BJ (cell line): ENCODE measurements around the gene KLHL2. TPM values are rescaled to one million over a fixed set of nuclear protein-coding genes. Genes with fewer than 3 reads are reported as not detected.
"Not testable (repeated sequence)": the region's sequence is repeated elsewhere in the genome, so short reads cannot be mapped to it uniquely, and the experiment has no call there.

ENCODE experiments used
- CTCF ChIA-PET: fragments of 350-600 bp; formaldehyde crosslinking; extraction: SDS; loops from one replicate; lab custom pipeline; 2021; ENCODE audit warnings: antibody characterized with exemption, inconsistent platforms; lab: Yijun Ruan, JAX
- POLR2A ChIA-PET: fragments of 300-600 bp; sonication (Branson Sonifier 250); formaldehyde crosslinking; extraction: SDS; loops from one replicate; lab custom pipeline; 2021; ENCODE audit warnings: antibody characterized with exemption; lab: Charles Lee
- DNase-seq: peaks from one replicate; pipeline ENCODE4 v3.0.0-alpha.2; 2011; ENCODE audit warnings: low read depth
- H3K27me3 ChIP-seq: 2 replicates; pipeline ENCODE4 v1.6.0; 2011; ENCODE audit warnings: low read length; ENCODE audit not compliant: control insufficient read depth, insufficient read depth
- H3K36me3 ChIP-seq: 2 replicates; pipeline ENCODE4 v1.5.1; 2011; ENCODE audit warnings: low read length; ENCODE audit not compliant: control insufficient read depth, insufficient read depth
- H3K4me3 ChIP-seq: 2 replicates; pipeline ENCODE4 v1.5.1; 2011; ENCODE audit warnings: low read depth, mild to moderate bottlenecking, control low read depth, low read length
- CTCF ChIP-seq: IDR thresholded peaks from 2 replicates; pipeline ENCODE4 v1.5.1; 2011; ENCODE audit warnings: low read depth, mild to moderate bottlenecking, control low read depth, inconsistent platforms, low read length, moderate library complexity; ENCODE audit not compliant: insufficient read depth
- polyA plus RNA-seq: library from polyadenylated mRNA; depleted of rRNA; stranded (reverse); fragments of >200 nt; gene quantifications from 2 replicates; pipeline ENCODE4 v1.2.3, GENCODE V29; 2011

The KLHL2 gene
- polyA plus RNA-seq, 1 experiment = 6.8 TPM

GRCh38 chr4:165331359-165331758 lies 124.0 kb downstream of the KLHL2 start:
- ChIA-PET POLR2A (no interaction called here), CTCF (interaction anchor here (0.9 kb wide), 1 partner anchor 48 kb away, joined by 4 read pairs; the partner anchor contains the start of gene CPE)
- Histone ChIP-seq H3K36me3 (no peaks in the 10 kb centered on the region), H3K27me3 (no peaks in the 10 kb centered on the region), H3K4me3 (no peak overlapping the region)
- DNase-seq = no peak
- no peak for TF ChIP-seq CTCF

- TF ChIP-seq CTCF = no peak
- Histone ChIP-seq H3K36me3 (no peaks in the 10 kb centered on the region; the same call in 1 of the 2 replicates), H3K27me3 (no peaks in the 10 kb centered on the region), H3K4me3 (no peak overlapping the region)
- no peak for DNase-seq
- ChIA-PET POLR2A (no interaction called here), CTCF (interaction anchor here (0.9 kb wide), 1 partner anchor 47 kb away, joined by 4 read pairs; the partner anchor contains the start of gene CPE)
These were observed 124.5 kb downstream of the KLHL2 start for GRCh38 chr4:165331823-165332222.

GRCh38 chr4:165332502-165332901 lies 125.1 kb downstream of the KLHL2 start:
- CTCF ChIA-PET = interaction anchor here (1.3 kb wide), 1 partner anchor 26 kb away, joined by 3 read pairs; no protein-coding TSS in a partner anchor
- POLR2A ChIA-PET = no interaction called here
- no peak overlapping the region for H3K4me3 ChIP-seq
- no peaks in the 10 kb centered on the region; the same call in 1 of the 2 replicates for H3K36me3 ChIP-seq
- no peak for DNase-seq
- no peaks in the 10 kb centered on the region for H3K27me3 ChIP-seq
- no peak for TF ChIP-seq CTCF

- DNase-seq = no peak
- POLR2A ChIA-PET = interaction anchor here (0.7 kb wide), 1 partner anchor 8 kb away, joined by 3 read pairs; the partner anchor contains the start of gene MSMO1
- no peak for TF ChIP-seq CTCF
- CTCF ChIA-PET = no interaction called here
- Histone ChIP-seq H3K27me3 (no peaks in the 10 kb centered on the region), H3K4me3 (no peak overlapping the region), H3K36me3 (no peaks in the 10 kb centered on the region; the same call in none of the 2 replicates)
These were observed 127.9 kb downstream of the KLHL2 start for GRCh38 chr4:165335163-165335703.

GRCh38 chr4:165336743-165337142 lies 129.4 kb downstream of the KLHL2 start:
- ChIA-PET POLR2A (no interaction called here), CTCF (no interaction called here)
- Histone ChIP-seq H3K4me3 (no peak overlapping the region), H3K36me3 (no peaks in the 10 kb centered on the region; the same call in none of the 2 replicates), H3K27me3 (no peaks in the 10 kb centered on the region)
- DNase-seq = no peak
- TF ChIP-seq CTCF = no peak

GRCh38 chr4:165342340-165342739 lies 135.0 kb downstream of the KLHL2 start:
- H3K36me3 ChIP-seq, POLR2A ChIA-PET: not testable (repeated sequence)

More at GRCh38 chr4:165342340-165342739, 135.0 kb downstream of the KLHL2 start:
- DNase-seq, H3K4me3 ChIP-seq, H3K27me3 ChIP-seq: not testable (repeated sequence)
- CTCF ChIA-PET = interaction anchor here (0.6 to 3.3 kb wide), 3 partner anchors 122 to 211 kb away, joined by 3 to 33 read pairs (median 5); no protein-coding TSS in a partner anchor
